GM12878 (cell line): ENCODE results near the gene TMEM82. TPM values are rescaled to one million over a fixed set of nuclear protein-coding genes. Genes with fewer than 3 reads are reported as not detected.

Experiments
- ATAC-seq: fragments of 200-7000 bp; cut with Tn5 transposase; 3 replicates; pipeline ENCODE4 v1.9.1; 2020; ENCODE audit warnings: mild to moderate bottlenecking, moderate library complexity
- BruUV-seq: library from RNA; stranded (reverse); fragments of 400-500 nt; replicated peaks from 2 replicates; lab custom pipeline; 2021; lab: Mats Ljungman, UMichigan
- CTCF ChIA-PET: fragments of 300-600 bp; sonication (Branson Sonifier 250); formaldehyde crosslinking; extraction: SDS; loops from one replicate; lab custom pipeline; 2021; ENCODE audit warnings: inconsistent platforms; lab: Yijun Ruan, JAX
- POLR2A ChIA-PET: fragments of 350-600 bp; formaldehyde crosslinking; extraction: SDS; loops from one replicate; lab custom pipeline; 2021; ENCODE audit warnings: inconsistent platforms; lab: Charles Lee
- RAD21 ChIA-PET: fragments of 300-600 bp; sonication (Branson Sonifier 250); formaldehyde crosslinking; loops from one replicate; lab custom pipeline; 2023; ENCODE audit warnings: antibody characterized with exemption; ENCODE audit not compliant: unreplicated experiment; lab: Charles Lee
- SMC1A ChIA-PET: fragments of 300-600 bp; sonication (Branson Sonifier 250); formaldehyde crosslinking; loops from one replicate; lab custom pipeline; 2023; ENCODE audit not compliant: unreplicated experiment, uncharacterized antibody; lab: Charles Lee
- DNase-seq: peaks from one replicate; pipeline ENCODE4 v3.0.0-alpha.2; 2011; ENCODE audit warnings: low read depth, low spot score
- FAIRE-seq: peaks from 3 replicates; lab custom pipeline; 2011; peaks lifted over from hg19 to GRCh38; lab: Jason Lieb, UNC
- H2AFZ ChIP-seq: 2 replicates; pipeline ENCODE4 v1.6.0; 2011; ENCODE audit warnings: low read depth, low read length, control low read depth; ENCODE audit not compliant: control insufficient read depth
- H3K27ac ChIP-seq: 2 replicates; pipeline ENCODE4 v1.5.1; 2011; ENCODE audit warnings: control low read depth; ENCODE audit not compliant: control insufficient read depth, insufficient read depth
- H3K27me3 ChIP-seq, 2 experiments: replicated peaks in 1 of 2; 2 replicates each; pipeline versions ENCODE4 v1.6.0 to v1.6.1; 2011; ENCODE audit warnings: low read length in 1 of 2; ENCODE audit not compliant: control insufficient read depth in 2 of 2, insufficient read depth in 2 of 2
- H3K36me3 ChIP-seq, 2 experiments: 2 replicates each; pipeline ENCODE4 v1.5.1; 2011; ENCODE audit warnings: low read length in 1 of 2; ENCODE audit not compliant: control insufficient read depth in 2 of 2, insufficient read depth in 2 of 2
- H3K4me1 ChIP-seq: 2 replicates; pipeline ENCODE4 v1.6.1; 2011; ENCODE audit warnings: mild to moderate bottlenecking, low read length, moderate library complexity, mixed read lengths; ENCODE audit not compliant: control insufficient read depth, insufficient read depth
- H3K4me2 ChIP-seq: 2 replicates; pipeline ENCODE4 v1.6.0; 2011; ENCODE audit warnings: control low read depth; ENCODE audit not compliant: control insufficient read depth, insufficient read depth
- H3K4me3 ChIP-seq: fragments of 200-600 bp; sonication (generic); 2 replicates; pipeline ENCODE4 v1.5.1; 2016
- H3K79me2 ChIP-seq: 2 replicates; pipeline ENCODE4 v1.6.0; 2011; ENCODE audit warnings: low read length; ENCODE audit not compliant: control insufficient read depth, insufficient read depth
- H3K9ac ChIP-seq: 2 replicates; pipeline ENCODE4 v1.8.0; 2011; ENCODE audit warnings: low read length, control low read depth, mixed read lengths; ENCODE audit not compliant: control insufficient read depth, insufficient read depth
- H3K9me3 ChIP-seq: replicated peaks from 3 replicates; pipeline ENCODE4 v1.5.1; 2011; ENCODE audit warnings: mild to moderate bottlenecking, low read length; ENCODE audit not compliant: control insufficient read depth, insufficient read depth
- H4K20me1 ChIP-seq: 2 replicates; pipeline ENCODE4 v1.6.0; 2011; ENCODE audit not compliant: control insufficient read depth, insufficient read depth
- NBN ChIP-seq: fragments of 450-650 bp; IDR thresholded peaks from 2 replicates; pipeline ENCODE4 v1.6.1; 2016
- PML ChIP-seq: IDR thresholded peaks from 2 replicates; pipeline ENCODE4 v1.6.1; 2012; ENCODE audit warnings: low read length, inconsistent platforms
- RB1 ChIP-seq: fragments of 450-650 bp; formaldehyde crosslinking; IDR thresholded peaks from 2 replicates; pipeline ENCODE4 v1.6.1; 2017; ENCODE audit warnings: mild to moderate bottlenecking, borderline replicate concordance
- SMAD1 ChIP-seq: fragments of 450-650 bp; IDR thresholded peaks from 2 replicates; pipeline ENCODE4 v1.6.1; 2018; ENCODE audit warnings: mild to moderate bottlenecking, low read depth; ENCODE audit not compliant: partially characterized antibody
- SREBF1 ChIP-seq: IDR thresholded peaks from 2 replicates; pipeline ENCODE4 v1.6.1; 2012; ENCODE audit warnings: mild to moderate bottlenecking, low read length
- SUPT20H ChIP-seq: IDR thresholded peaks from 2 replicates; pipeline ENCODE4 v1.6.1; 2011; ENCODE audit warnings: low read depth, mild to moderate bottlenecking, low read length, moderate library complexity, borderline replicate concordance; ENCODE audit not compliant: control insufficient read depth
- WRNIP1 ChIP-seq: IDR thresholded peaks from 2 replicates; pipeline ENCODE4 v1.6.1; 2011; ENCODE audit warnings: low read depth, low read length, improper control_type of control experiment, borderline replicate concordance
- WGBS: methylation state at CpG from one replicate; pipeline ENCODE4 v1.1.6; 2016; ENCODE audit warnings: low lambda C conversion rate; ENCODE audit not compliant: insufficient replicate concordance, insufficient coverage; ENCODE audit errors: missing lambda C conversion rate; 5-methylcytosine and 5-hydroxymethylcytosine counted together
- in situ Hi-C: fragments of 300-500 bp; cut with MboI; formaldehyde crosslinking; loops from 9 replicates; pipeline ENCODE4 v1.14.3; 2018; ENCODE audit warnings: mixed read lengths
- intact Hi-C: fragments of 100-400 bp; cut with micrococcal nuclease; formaldehyde crosslinking; loops from one replicate; pipeline ENCODE4 v1.14.2; 2022; ENCODE audit not compliant: unreplicated experiment
- polyA plus RNA-seq, 11 experiments: library from polyadenylated mRNA; depleted of rRNA in 4 of 11; unstranded in 6 of 11; stranded (reverse) in 5 of 11; fragments of >200 nt; fragmentation: Nextera tagmentation in 4 of 11; fragmentation: Illumina TruSeq in 1 of 11; extraction: Ambion mirVana in 4 of 11; extraction: Trizol in 1 of 11; gene quantifications; 1 replicate in 1 of 11; 2 replicates in 10 of 11; pipeline versions ENCODE4 v1.2.1 to v1.2.3, GENCODE V29; 2011 to 2016; ENCODE audit warnings: inconsistent platforms in 2 of 11, missing spikeins in 2 of 11, low read depth in 1 of 11
- total RNA-seq, 4 experiments: library from RNA; depleted of rRNA in 3 of 4; stranded (reverse); fragments of >200 nt in 3 of 4; fragmentation: Illumina TruSeq in 1 of 4; extraction: Trizol in 1 of 4; gene quantifications; 2 replicates each; pipeline versions ENCODE4 v1.2.1 to v1.2.3, GENCODE V29; 2013 to 2021
- TF ChIP-seq, protein P1 (sequence below): fragments of 450-650 bp; IDR thresholded peaks from 2 replicates; pipeline ENCODE4 v1.6.1; 2016; ENCODE audit warnings: mild to moderate bottlenecking
- TF ChIP-seq, protein P2 (sequence below): fragments of 450-650 bp; IDR thresholded peaks from 2 replicates; pipeline ENCODE4 v1.6.1; 2017; ENCODE audit warnings: mild to moderate bottlenecking, moderate library complexity
- TF ChIP-seq, protein P3 (sequence below): fragments of 450-650 bp; IDR thresholded peaks from 2 replicates; pipeline ENCODE4 v1.6.1; 2017; ENCODE audit warnings: low read depth, mild to moderate bottlenecking, moderate library complexity
- TF ChIP-seq, protein P4 (sequence below): IDR thresholded peaks from 2 replicates; pipeline ENCODE4 v1.6.1; 2011; ENCODE audit warnings: low read depth, low read length, improper control_type of control experiment, borderline replicate concordance

Gene TMEM82
- total and polyA plus RNA-seq, 10 of the 15 experiments (the other 5 are each of a cell fraction or from before 2014, with no cell fraction given), result not detected

DNA sequence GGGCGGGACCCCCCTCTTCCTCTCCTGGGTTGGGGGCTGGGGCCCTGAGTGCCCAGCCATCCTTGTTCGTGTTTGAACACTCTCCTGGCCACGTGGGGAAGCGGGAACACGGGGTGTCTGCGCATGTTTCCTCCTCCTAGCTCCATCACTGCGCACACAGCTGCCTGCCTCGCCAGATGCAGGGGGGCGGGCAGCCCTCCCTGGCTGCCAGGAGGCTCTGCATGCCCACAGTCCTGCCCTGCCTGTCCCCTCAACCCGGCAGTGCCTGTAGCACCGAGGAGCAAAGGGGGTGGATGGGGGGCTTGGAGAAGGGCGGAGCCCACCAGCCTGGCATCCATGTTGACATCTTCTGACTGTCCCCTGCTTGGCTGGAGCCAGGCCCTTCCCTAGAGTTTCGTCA is 8.0 kb upstream of the TMEM82 start:
- WGBS, result 89% methylated on average over 13 of the region's 13 CpGs
- H2AFZ ChIP-seq, result no peak overlapping the region
- FAIRE-seq (no peak), ATAC-seq (no peak), DNase-seq (no peak)
- H3K36me3 ChIP-seq, result peaks cover 4 to 15% of the 10 kb centered on the region in 2 experiments
- ChIA-PET POLR2A (no interaction called here), RAD21 (no interaction called here), SMC1A (no interaction called here), CTCF (no interaction called here)
- no peaks in the 10 kb centered on the region for H4K20me1 ChIP-seq
- intact Hi-C loops (loop anchor here (5.0 kb wide), 1 partner anchor 302 kb away; no protein-coding TSS in a partner anchor), in situ Hi-C loops (no loop called here)
- H3K4me3 ChIP-seq, result no peak overlapping the region
- H3K4me2 ChIP-seq, result no peak overlapping the region
- H3K9ac ChIP-seq, result no peak overlapping the region
- H3K79me2 ChIP-seq, result no peaks in the 10 kb centered on the region
- no peaks in the 10 kb centered on the region for H3K9me3 ChIP-seq
- H3K27ac ChIP-seq, result no peak overlapping the region
- no peaks in the 10 kb centered on the region for H3K27me3 ChIP-seq
- H3K4me1 ChIP-seq, result no peaks in the 10 kb centered on the region
- TF ChIP-seq, protein P1, sequence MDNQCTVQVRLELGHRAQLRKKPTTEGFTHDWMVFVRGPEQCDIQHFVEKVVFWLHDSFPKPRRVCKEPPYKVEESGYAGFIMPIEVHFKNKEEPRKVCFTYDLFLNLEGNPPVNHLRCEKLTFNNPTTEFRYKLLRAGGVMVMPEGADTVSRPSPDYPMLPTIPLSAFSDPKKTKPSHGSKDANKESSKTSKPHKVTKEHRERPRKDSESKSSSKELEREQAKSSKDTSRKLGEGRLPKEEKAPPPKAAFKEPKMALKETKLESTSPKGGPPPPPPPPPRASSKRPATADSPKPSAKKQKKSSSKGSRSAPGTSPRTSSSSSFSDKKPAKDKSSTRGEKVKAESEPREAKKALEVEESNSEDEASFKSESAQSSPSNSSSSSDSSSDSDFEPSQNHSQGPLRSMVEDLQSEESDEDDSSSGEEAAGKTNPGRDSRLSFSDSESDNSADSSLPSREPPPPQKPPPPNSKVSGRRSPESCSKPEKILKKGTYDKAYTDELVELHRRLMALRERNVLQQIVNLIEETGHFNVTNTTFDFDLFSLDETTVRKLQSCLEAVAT, result no peak
- no peak for TF ChIP-seq SREBF1
- TF ChIP-seq NBN, result no peak
- TF ChIP-seq WRNIP1, result no peak
- TF ChIP-seq RB1, result no peak
- no peak for TF ChIP-seq PML
- TF ChIP-seq, protein P2, sequence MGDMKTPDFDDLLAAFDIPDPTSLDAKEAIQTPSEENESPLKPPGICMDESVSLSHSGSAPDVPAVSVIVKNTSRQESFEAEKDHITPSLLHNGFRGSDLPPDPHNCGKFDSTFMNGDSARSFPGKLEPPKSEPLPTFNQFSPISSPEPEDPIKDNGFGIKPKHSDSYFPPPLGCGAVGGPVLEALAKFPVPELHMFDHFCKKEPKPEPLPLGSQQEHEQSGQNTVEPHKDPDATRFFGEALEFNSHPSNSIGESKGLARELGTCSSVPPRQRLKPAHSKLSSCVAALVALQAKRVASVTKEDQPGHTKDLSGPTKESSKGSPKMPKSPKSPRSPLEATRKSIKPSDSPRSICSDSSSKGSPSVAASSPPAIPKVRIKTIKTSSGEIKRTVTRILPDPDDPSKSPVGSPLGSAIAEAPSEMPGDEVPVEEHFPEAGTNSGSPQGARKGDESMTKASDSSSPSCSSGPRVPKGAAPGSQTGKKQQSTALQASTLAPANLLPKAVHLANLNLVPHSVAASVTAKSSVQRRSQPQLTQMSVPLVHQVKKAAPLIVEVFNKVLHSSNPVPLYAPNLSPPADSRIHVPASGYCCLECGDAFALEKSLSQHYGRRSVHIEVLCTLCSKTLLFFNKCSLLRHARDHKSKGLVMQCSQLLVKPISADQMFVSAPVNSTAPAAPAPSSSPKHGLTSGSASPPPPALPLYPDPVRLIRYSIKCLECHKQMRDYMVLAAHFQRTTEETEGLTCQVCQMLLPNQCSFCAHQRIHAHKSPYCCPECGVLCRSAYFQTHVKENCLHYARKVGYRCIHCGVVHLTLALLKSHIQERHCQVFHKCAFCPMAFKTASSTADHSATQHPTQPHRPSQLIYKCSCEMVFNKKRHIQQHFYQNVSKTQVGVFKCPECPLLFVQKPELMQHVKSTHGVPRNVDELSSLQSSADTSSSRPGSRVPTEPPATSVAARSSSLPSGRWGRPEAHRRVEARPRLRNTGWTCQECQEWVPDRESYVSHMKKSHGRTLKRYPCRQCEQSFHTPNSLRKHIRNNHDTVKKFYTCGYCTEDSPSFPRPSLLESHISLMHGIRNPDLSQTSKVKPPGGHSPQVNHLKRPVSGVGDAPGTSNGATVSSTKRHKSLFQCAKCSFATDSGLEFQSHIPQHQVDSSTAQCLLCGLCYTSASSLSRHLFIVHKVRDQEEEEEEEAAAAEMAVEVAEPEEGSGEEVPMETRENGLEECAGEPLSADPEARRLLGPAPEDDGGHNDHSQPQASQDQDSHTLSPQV, result no peak
- TF ChIP-seq SUPT20H, result no peak
- TF ChIP-seq, protein P3, sequence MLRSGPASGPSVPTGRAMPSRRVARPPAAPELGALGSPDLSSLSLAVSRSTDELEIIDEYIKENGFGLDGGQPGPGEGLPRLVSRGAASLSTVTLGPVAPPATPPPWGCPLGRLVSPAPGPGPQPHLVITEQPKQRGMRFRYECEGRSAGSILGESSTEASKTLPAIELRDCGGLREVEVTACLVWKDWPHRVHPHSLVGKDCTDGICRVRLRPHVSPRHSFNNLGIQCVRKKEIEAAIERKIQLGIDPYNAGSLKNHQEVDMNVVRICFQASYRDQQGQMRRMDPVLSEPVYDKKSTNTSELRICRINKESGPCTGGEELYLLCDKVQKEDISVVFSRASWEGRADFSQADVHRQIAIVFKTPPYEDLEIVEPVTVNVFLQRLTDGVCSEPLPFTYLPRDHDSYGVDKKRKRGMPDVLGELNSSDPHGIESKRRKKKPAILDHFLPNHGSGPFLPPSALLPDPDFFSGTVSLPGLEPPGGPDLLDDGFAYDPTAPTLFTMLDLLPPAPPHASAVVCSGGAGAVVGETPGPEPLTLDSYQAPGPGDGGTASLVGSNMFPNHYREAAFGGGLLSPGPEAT, result no peak
- no peak for TF ChIP-seq SMAD1
- TF ChIP-seq, protein P4, sequence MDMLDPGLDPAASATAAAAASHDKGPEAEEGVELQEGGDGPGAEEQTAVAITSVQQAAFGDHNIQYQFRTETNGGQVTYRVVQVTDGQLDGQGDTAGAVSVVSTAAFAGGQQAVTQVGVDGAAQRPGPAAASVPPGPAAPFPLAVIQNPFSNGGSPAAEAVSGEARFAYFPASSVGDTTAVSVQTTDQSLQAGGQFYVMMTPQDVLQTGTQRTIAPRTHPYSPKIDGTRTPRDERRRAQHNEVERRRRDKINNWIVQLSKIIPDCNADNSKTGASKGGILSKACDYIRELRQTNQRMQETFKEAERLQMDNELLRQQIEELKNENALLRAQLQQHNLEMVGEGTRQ, result no peak
- BruUV-seq, result no TSS peak
